Right renal cortex interstitium (tissue), 3 donors: Measurements from ENCODE around the gene ARHGEF18. TPM values are rescaled to one million over a fixed set of nuclear protein-coding genes. Genes with fewer than 3 reads are reported as not detected.
"Not testable (repeated sequence)": the region's sequence is repeated elsewhere in the genome, so short reads cannot be mapped to it uniquely, and the experiment has no call there.

Source experiments
- DNase-seq, 3 donors: peaks; one replicate each; pipeline ENCODE4 v3.0.0-alpha.2; 2013; ENCODE audit warnings: low read depth in 3 of 3, low spot score in 2 of 3
- polyA plus RNA-seq, 3 donors: library from polyadenylated mRNA; unstranded; fragments of 120-200 nt; gene quantifications; one replicate each; pipeline ENCODE4 v1.2.1, GENCODE V29; 2013; ENCODE audit not compliant: insufficient read length in 3 of 3

Gene ARHGEF18
- polyA plus RNA-seq: 10 to 100 TPM; 22.9 to 31.3 (median 26.3) TPM

- DNase-seq: no peak
Measured at GRCh38 chr19:7348587-7349230, at the start of gene ARHGEF18. Gene ARHGEF18, plus strand, starts transcription at chr19:7348937. Its CDS starts 13,954 bp downstream, at chr19:7362891.

DNA sequence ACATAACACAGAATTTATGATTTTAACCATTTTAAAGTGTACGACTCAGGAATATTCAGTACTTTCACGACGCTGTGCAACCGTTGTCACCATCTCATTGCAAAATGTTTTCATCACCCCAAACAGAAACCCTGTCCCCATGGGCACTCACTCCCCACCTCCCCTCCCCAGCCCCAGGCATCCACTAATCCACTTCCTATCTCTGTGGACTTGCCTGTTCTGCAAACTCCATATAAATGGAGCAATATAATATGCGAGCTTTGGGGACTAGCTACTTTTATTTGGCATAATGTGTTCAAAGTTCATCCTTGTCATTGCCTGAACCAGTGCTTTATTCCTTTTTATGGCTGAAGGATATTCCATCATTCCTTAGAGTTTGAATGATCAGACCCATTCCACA lies 47.2 kb upstream of the ARHGEF18 start:
- DNase-seq: no peak

DNA sequence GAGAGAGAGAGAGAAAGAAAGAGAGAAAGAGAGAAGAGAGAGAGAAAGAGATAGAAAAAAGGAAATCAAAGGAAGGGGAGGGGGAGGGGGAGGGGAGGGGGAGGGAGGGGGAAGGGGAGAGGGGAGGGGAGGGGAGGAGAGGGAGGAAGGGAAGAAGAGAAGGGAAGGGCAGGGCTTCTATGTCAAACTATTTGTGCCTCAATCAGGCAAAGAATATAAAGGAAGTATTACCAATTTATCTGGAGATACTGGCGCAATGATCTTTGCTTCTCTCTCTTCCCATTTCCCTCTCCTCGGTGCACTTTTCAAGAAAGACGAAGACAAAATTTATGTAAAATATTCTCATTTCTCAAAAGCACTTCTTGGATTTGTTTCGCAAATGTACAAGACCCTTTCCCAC lies 45.3 kb upstream of the ARHGEF18 start:
- DNase-seq: no peak

DNA sequence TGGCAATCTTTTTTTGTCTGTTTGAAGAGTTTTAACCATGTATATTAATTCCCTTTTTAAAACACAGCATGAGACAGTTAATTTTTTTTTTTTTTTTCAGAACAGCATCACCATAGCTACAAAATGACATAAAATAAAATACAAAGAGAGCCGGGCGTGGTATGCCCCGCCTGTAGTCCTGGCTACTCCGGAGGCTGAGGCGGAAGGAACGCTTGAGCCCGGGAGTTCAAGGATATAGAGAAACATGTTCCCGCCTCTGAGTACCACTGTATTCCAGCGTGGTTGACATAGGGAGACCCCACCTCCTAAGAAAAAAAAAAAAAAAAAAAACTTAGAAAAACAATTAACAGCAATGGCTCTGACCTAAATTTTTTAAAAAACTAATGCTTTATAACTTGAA lies 44.5 kb upstream of the ARHGEF18 start:
- no peak for DNase-seq

DNA sequence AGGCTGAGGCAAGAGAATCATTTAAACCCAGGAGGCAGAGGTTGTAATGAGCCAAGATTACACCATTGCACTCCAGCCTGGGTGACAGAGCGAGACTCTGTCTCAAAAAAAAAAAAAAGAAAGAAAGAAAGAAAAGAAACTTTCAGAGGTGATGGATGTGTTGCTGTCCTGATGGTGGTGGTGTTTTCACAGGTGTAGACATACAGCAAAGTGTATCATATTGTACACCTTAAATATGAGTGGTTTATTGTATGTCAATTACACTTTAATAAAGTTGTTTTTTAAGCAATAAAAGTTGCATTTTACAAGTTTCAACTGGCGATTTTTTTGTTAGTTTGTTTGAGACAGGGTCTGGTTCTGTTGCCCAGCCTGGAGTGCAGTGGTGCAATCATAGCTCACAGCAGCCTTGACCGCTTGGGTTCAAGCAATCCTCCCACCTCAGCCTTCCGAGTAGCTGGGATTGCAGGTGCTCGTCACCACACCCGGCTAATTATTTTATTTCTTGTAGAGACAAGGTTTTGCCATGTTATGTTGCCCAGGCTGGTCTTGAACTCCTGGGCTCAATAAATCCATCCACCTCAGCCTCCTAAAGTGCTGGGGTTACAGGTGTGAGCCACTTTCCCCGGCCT lies 41.0 kb upstream of the ARHGEF18 start:
- no peak for DNase-seq

- DNase-seq: not testable (repeated sequence)
Measured at GRCh38 chr19:7308327-7308726, 40.4 kb upstream of the ARHGEF18 start.

DNA sequence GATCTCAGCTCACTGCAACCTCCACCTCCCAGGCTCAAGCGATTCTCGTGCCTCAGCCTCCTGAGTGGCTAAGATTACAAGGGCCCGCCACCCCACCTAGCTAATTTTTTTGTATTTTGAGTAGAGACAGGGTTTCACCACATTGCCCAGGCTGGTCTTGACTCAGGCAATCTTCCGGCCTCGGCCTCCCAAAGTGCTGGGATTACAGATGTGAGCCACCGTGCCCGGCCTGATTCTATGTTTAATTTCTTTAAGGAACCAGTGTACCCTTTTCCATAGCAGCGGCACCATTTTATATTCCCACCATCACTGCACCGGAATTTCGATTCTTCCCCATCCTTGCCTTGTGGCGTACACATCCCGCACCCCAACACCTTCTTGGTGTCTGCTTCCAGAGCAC lies 36.8 kb upstream of the ARHGEF18 start:
- no peak for DNase-seq

GRCh38 chr19:7312816-7313215 lies 35.9 kb upstream of the ARHGEF18 start:
- no peak for DNase-seq

DNA sequence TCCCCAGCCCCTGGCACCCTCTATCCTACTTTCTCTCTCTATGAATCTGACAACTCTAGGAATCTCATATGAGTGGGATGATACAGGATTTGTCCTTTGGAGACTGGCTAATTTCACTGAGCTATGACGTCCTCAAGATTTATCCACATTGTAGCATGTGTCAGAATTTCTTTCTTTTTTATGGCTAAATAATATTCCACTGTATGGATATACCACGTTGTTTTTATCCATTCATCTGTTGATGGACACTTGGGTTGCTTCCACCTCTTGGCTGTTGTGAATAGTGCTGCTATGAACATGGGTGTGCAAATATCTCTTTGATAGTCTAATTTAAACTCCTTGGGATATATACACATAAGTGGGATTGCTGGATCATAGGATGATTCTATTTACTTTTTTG lies 30.6 kb upstream of the ARHGEF18 start:
- no peak for DNase-seq

- no peak for DNase-seq
Measured at GRCh38 chr19:7326105-7326877, 22.4 kb upstream of the ARHGEF18 start.

GRCh38 chr19:7327802-7328201 lies 20.9 kb upstream of the ARHGEF18 start:
- no peak for DNase-seq

GRCh38 chr19:7328647-7329046 lies 20.1 kb upstream of the ARHGEF18 start:
- no peak for DNase-seq

DNA sequence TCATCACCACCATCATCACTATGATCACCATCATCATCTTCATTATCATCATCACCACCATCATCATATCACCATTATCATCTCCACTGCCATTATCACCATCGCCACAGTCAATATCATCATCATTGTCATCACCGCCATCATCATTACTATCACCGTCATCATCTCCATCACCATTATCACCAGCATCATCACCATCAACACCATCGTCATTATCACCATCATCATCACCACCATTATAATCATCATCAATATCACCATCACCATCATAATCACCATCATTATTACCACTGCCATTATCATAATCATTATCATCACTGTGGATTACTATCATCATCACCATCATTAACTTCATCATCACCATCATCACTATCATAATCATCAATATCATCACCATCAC lies 17.3 kb upstream of the ARHGEF18 start:
- no peak for DNase-seq

DNA sequence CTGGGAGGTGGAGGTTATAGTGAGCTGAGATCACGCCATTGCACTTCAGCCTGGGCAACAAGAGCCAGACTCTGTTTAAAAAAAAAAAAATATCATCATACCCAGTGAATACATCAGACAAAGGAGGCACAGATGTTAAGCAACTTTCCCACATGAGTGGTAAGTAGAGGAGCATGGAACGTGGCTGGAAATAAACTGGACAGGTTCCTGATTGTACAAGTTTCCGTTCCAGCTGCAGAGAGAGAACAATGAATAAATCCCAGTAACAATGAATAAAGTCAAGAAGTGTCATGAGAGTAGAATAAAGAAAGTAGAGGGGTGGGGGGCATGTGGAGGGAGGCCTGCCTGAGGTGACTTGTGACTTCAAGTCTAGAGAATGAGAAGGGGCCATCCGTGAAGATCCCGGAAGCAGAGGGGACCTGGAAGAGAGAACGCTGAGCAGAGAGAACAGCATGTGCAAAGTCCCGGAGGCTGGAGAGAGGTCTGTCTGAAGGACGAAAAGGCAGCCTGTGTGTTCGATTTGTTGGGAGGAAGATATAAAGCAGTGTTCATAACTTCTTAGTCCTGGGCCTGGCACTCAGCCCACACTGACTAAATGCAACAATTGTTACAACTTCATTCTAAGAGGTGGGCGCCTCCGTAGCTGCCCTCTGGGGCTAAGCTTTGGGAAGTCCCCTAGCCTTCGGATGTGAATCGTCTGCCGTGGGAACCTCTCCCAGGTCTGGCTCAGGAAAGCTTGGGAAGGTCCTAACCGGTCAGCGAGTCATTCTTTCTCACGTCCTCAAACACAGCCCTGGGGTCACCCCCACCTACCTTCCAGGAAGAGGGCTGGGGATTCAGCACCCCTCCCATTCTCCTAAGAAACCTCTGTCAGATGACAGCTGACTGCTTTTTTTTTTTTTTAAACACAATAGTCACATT lies 15.3 kb upstream of the ARHGEF18 start:
- DNase-seq: no peak

- no peak for DNase-seq
Measured at GRCh38 chr19:7336321-7336973, 12.3 kb upstream of the ARHGEF18 start.

GRCh38 chr19:7337380-7338194 lies 11.2 kb upstream of the ARHGEF18 start:
- no peak for DNase-seq

GRCh38 chr19:7340959-7341837 lies 7.5 kb upstream of the ARHGEF18 start:
- peak; percentile 67 to 78 (median 76) for DNase-seq

- no peak for DNase-seq
Measured at GRCh38 chr19:7342143-7342542, 6.6 kb upstream of the ARHGEF18 start.
